HTR-8/SVneo (cell line): ENCODE data around the gene QRICH1.

Source experiments
- DNase-seq: peaks from one replicate; pipeline ENCODE4 v3.0.0; 2011; ENCODE audit warnings: low spot score, mixed read lengths; ENCODE audit not compliant: insufficient read length
- FAIRE-seq: peaks from 2 replicates; lab custom pipeline; 2011; peaks lifted over from hg19 to GRCh38; lab: Jason Lieb, UNC

QRICH1 gene

DNA sequence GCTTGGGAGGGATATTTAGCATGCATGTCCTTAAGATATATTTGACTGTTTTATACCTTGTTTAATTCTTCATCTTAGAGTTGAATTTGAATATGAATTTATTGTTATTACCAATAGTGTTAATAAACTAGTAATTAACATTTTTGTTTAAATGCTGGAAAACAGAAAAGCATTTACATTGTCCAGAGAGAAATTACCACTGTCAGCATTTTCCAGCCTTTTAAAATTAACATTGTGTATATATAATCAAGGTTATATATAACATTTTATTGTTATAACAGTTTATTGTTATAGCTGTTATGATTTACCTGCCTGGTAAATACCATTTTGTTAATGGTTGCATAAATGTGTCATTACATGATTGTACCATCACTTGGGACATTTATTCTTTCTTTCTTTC lies 111.9 kb downstream of the QRICH1 start:
- FAIRE-seq (no peak), DNase-seq (no peak)

DNA sequence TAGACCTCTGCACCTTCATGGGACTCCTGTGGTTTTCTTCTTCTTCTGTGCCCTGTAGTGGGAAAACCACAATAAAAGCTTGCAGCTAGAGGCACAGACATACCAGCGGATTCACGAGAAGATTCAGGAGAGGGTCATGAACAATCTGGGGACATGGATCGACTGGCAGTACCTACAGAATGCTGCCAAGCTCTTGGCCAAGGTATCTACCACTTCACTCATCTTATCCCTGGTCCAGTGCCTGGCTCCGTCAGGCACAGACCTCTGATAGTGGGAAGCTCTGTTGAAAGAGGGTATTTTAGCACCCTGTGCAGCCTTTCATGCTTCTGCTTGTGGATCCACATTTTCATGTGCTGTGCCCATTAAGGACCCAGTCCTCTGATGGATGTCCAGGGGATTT lies 113.6 kb downstream of the QRICH1 start:
- DNase-seq, result no peak
- FAIRE-seq, result no peak
